NCI-H1436 treated with DMSO at 0.1 percent for 48 hours (cell line): ENCODE measurements around the gene HSPB6.

Experiments
- DNase-seq: peaks from one replicate; lab custom pipeline; 2025; lab: John Stamatoyannopoulos, UW

HSPB6 gene

GRCh38 chr19:35716801-35717664 lies 39.8 kb downstream of the HSPB6 start:
- peak; percentile 70 for DNase-seq

- DNase-seq = no peak
Measured at GRCh38 chr19:35715981-35716800, 40.6 kb downstream of the HSPB6 start.

GRCh38 chr19:35715355-35715809 lies 41.4 kb downstream of the HSPB6 start:
- no peak for DNase-seq

GRCh38 chr19:35714601-35715354 lies 42.1 kb downstream of the HSPB6 start:
- no peak for DNase-seq

GRCh38 chr19:35713904-35714495 lies 42.8 kb downstream of the HSPB6 start:
- no peak for DNase-seq

GRCh38 chr19:35713506-35713850 lies 43.4 kb downstream of the HSPB6 start:
- DNase-seq = no peak

GRCh38 chr19:35712567-35713505 lies 44.0 kb downstream of the HSPB6 start:
- DNase-seq = no peak

GRCh38 chr19:35710784-35711723 lies 45.8 kb downstream of the HSPB6 start:
- no peak for DNase-seq

- no peak for DNase-seq
Measured at GRCh38 chr19:35708391-35708790, 48.4 kb downstream of the HSPB6 start.
